ENCODE data around the gene MMD2. TPM values are rescaled to one million over a fixed set of nuclear protein-coding genes. Genes with fewer than 3 reads are reported as not detected.

MMD2 gene
- total and polyA plus RNA-seq, 2 experiments from 2014 or later: not detected

- Histone ChIP-seq H3K9me3 (ENCODE audit: low read depth) (no peaks in the 10 kb centered on the region), H3K4me2 (peak overlapping the region; percentile 95), H3K9me2 (replicated peaks; ENCODE audit: insufficient read depth) (no peaks in the 10 kb centered on the region), H3K36me3 (replicated peaks; ENCODE audit: insufficient read depth, low read depth) (no peaks in the 10 kb centered on the region), H3K27me3 (peaks cover 7% of the 10 kb centered on the region), H2AFZ (peak overlapping the region; percentile 63), H4K20me1 (ENCODE audit: insufficient read depth, poor library complexity, severe bottlenecking) (no peaks in the 10 kb centered on the region), H3K4me1 (ENCODE audit: insufficient read depth) (no peaks in the 10 kb centered on the region), H3K79me2 (no peaks in the 10 kb centered on the region), H3K4me3 (peak overlapping the region; percentile 45), H3K27ac (peak overlapping the region; percentile 57)
- DNase-seq (ENCODE audit: low spot score): peak; percentile 55
- TF ChIP-seq, protein P1, sequence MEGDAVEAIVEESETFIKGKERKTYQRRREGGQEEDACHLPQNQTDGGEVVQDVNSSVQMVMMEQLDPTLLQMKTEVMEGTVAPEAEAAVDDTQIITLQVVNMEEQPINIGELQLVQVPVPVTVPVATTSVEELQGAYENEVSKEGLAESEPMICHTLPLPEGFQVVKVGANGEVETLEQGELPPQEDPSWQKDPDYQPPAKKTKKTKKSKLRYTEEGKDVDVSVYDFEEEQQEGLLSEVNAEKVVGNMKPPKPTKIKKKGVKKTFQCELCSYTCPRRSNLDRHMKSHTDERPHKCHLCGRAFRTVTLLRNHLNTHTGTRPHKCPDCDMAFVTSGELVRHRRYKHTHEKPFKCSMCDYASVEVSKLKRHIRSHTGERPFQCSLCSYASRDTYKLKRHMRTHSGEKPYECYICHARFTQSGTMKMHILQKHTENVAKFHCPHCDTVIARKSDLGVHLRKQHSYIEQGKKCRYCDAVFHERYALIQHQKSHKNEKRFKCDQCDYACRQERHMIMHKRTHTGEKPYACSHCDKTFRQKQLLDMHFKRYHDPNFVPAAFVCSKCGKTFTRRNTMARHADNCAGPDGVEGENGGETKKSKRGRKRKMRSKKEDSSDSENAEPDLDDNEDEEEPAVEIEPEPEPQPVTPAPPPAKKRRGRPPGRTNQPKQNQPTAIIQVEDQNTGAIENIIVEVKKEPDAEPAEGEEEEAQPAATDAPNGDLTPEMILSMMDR (IDR thresholded peaks at IDR 0.05; ENCODE audit: poor library complexity): no peak
- TF ChIP-seq EZH2phosphoT487 (IDR thresholded peaks at IDR 0.05; ENCODE audit: low read depth, severe bottlenecking, unreplicated experiment) (no peak), EZH2 (IDR thresholded peaks at IDR 0.05; ENCODE audit: borderline replicate concordance) (no peak)
- 3% methylated on average over 35 of the region's 35 CpGs for WGBS (ENCODE audit: low lambda C conversion rate, missing lambda C conversion rate)
Measured at GRCh38 chr7:4882169-4883032, 76.6 kb downstream of the MMD2 start.

DNA sequence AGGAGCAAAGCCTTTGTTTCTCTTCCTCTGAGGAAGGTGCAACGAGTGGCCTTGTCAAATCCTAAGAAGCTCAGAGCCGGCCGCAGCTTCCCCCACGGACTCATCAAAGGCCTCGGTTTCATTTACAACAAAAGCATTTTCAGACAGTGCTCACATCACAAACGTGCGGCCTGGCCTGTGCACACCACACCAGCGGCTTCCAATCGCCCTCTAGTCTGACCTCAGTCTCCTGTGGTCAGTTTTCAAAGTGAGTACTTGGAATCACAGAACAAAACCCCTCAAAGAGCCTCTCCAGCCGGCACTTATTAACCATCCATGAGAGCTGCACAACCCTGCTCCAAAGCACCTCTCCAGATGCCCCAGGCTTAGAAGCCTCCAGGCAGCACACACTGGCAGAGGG lies 78.8 kb downstream of the MMD2 start:
- peaks cover 7% of the 10 kb centered on the region for H3K27me3 ChIP-seq
- H3K27ac ChIP-seq: no peak overlapping the region
- H4K20me1 ChIP-seq (ENCODE audit: insufficient read depth, poor library complexity, severe bottlenecking): no peaks in the 10 kb centered on the region
- no peak for DNase-seq (ENCODE audit: low spot score)
- WGBS (ENCODE audit: low lambda C conversion rate, missing lambda C conversion rate): 61% methylated on average over 10 of the region's 10 CpGs
- H3K4me2 ChIP-seq: no peak overlapping the region
- no peak overlapping the region for H2AFZ ChIP-seq
- H3K9me2 ChIP-seq (replicated peaks; ENCODE audit: insufficient read depth): no peaks in the 10 kb centered on the region
- H3K4me1 ChIP-seq (ENCODE audit: insufficient read depth): no peaks in the 10 kb centered on the region
- no peak overlapping the region for H3K4me3 ChIP-seq
- no peak for TF ChIP-seq EZH2 (IDR thresholded peaks at IDR 0.05; ENCODE audit: borderline replicate concordance)
- no peak for TF ChIP-seq EZH2phosphoT487 (IDR thresholded peaks at IDR 0.05; ENCODE audit: low read depth, severe bottlenecking, unreplicated experiment)
- TF ChIP-seq, protein P1 (IDR thresholded peaks at IDR 0.05; ENCODE audit: poor library complexity): no peak
- no peaks in the 10 kb centered on the region for H3K79me2 ChIP-seq
- no peaks in the 10 kb centered on the region for H3K36me3 ChIP-seq (replicated peaks; ENCODE audit: insufficient read depth, low read depth)
- no peaks in the 10 kb centered on the region for H3K9me3 ChIP-seq (ENCODE audit: low read depth)

GRCh38 chr7:4879396-4880081 lies 79.4 kb downstream of the MMD2 start:
- WGBS (ENCODE audit: low lambda C conversion rate, missing lambda C conversion rate): 83% methylated on average over 27 of the region's 27 CpGs

More at GRCh38 chr7:4879396-4880081, 79.4 kb downstream of the MMD2 start:
- H3K4me1 ChIP-seq (ENCODE audit: insufficient read depth): no peaks in the 10 kb centered on the region
- no peaks in the 10 kb centered on the region for H4K20me1 ChIP-seq (ENCODE audit: insufficient read depth, poor library complexity, severe bottlenecking)
- H2AFZ ChIP-seq: no peak overlapping the region
- no peaks in the 10 kb centered on the region for H3K9me3 ChIP-seq (ENCODE audit: low read depth)
- no peak for DNase-seq (ENCODE audit: low spot score)
- H3K79me2 ChIP-seq: no peaks in the 10 kb centered on the region
- no peak overlapping the region for H3K27ac ChIP-seq
- H3K27me3 ChIP-seq: peaks cover 7% of the 10 kb centered on the region
- H3K4me3 ChIP-seq: no peak overlapping the region
- H3K4me2 ChIP-seq: no peak overlapping the region
- no peak for TF ChIP-seq EZH2 (IDR thresholded peaks at IDR 0.05; ENCODE audit: borderline replicate concordance)
- no peak for TF ChIP-seq EZH2phosphoT487 (IDR thresholded peaks at IDR 0.05; ENCODE audit: low read depth, severe bottlenecking, unreplicated experiment)
- TF ChIP-seq, protein P1 (IDR thresholded peaks at IDR 0.05; ENCODE audit: poor library complexity): no peak
- no peaks in the 10 kb centered on the region for H3K36me3 ChIP-seq (replicated peaks; ENCODE audit: insufficient read depth, low read depth)
- no peaks in the 10 kb centered on the region for H3K9me2 ChIP-seq (replicated peaks; ENCODE audit: insufficient read depth)

Data from hepatocyte (in vitro differentiated cells).